GM12878 (cell line): ENCODE measurements around the gene PAM.

Experiments used
- BHLHE40 ChIP-seq, 2 experiments: fragments of 450-650 bp in 1 of 2; IDR thresholded peaks; 2 replicates each; pipeline ENCODE4 v1.6.1; 2011 to 2017; ENCODE audit warnings: low read depth in 2 of 2, borderline replicate concordance in 1 of 2, improper control_type of control experiment in 1 of 2, low read length in 1 of 2, mild to moderate bottlenecking in 1 of 2
- CTCF ChIP-seq, 3 experiments: IDR thresholded peaks in 2 of 3; conservative IDR thresholded peaks in 1 of 3; 2 replicates each; pipeline ENCODE4 v1.5.1; 2011; ENCODE audit warnings: low read depth in 3 of 3, low read length in 3 of 3, mild to moderate bottlenecking in 3 of 3, control low read depth in 2 of 3, moderate library complexity in 2 of 3, inconsistent platforms in 1 of 3, mixed read lengths in 1 of 3; ENCODE audit not compliant: control insufficient read depth in 2 of 3, insufficient read depth in 1 of 3; ENCODE audit errors: extremely low read depth in 1 of 3
- FOXK2 ChIP-seq: fragments of 450-650 bp; IDR thresholded peaks from 2 replicates; pipeline ENCODE4 v1.6.1; 2017; ENCODE audit warnings: mild to moderate bottlenecking, moderate library complexity
- PAX8 ChIP-seq: fragments of 450-650 bp; IDR thresholded peaks from 2 replicates; pipeline ENCODE4 v1.6.1; 2017; ENCODE audit warnings: mild to moderate bottlenecking, moderate library complexity
- POLR2A ChIP-seq: IDR thresholded peaks from 2 replicates; pipeline ENCODE4 v1.6.1; 2011; ENCODE audit warnings: low read depth, mild to moderate bottlenecking, low read length
- TCF3 ChIP-seq: IDR thresholded peaks from 2 replicates; pipeline ENCODE4 v1.6.1; 2012; ENCODE audit warnings: low read depth, mild to moderate bottlenecking, low read length, borderline replicate concordance; ENCODE audit not compliant: insufficient read depth
- ZNF274 ChIP-seq: IDR thresholded peaks from one replicate; pipeline ENCODE4 v1.8.0; 2011; ENCODE audit not compliant: insufficient read length, insufficient read depth
- TF ChIP-seq, protein P1 (sequence below): IDR thresholded peaks from 2 replicates; pipeline ENCODE4 v1.6.1; 2012; ENCODE audit warnings: low read depth, low read length, improper control_type of control experiment

DNA sequence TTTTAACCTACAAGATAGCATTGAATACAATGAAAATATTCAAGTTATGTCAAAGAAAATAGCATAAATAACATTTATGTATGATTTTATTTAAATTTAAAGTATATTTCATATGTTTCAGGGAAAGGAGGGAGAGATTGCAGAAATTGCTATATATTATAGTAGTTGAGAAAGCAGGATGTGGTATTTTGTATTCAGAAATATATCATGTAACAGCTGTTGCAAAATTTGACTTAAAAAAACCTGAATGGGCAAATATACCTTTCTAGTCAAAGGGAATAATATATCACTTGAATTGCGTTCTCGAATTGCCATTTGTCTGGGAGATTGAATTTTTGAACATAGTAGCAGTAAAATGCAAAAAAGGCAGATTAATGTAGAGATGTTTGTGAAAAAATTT lies 80.6 kb downstream of the PAM start:
- no peak for TF ChIP-seq TCF3
- TF ChIP-seq CTCF (IDR thresholded peaks at IDR 0.05 in 2 of 3, conservative IDR thresholded peaks at IDR 0.05 in 1 of 3; ENCODE audit: control insufficient read depth in 2 of 3, extremely low read depth in 1 of 3, insufficient read depth in 1 of 3, low read depth in 3 of 3, low read length in 3 of 3) = no peak
- TF ChIP-seq PAX8 = no peak
- TF ChIP-seq ZNF274 = no peak
- TF ChIP-seq BHLHE40 (IDR thresholded peaks at IDR 0.05; ENCODE audit: borderline replicate concordance in 1 of 2, low read depth in 2 of 2, low read length in 1 of 2) = no peak
- TF ChIP-seq FOXK2 = no peak
- TF ChIP-seq, protein P1, sequence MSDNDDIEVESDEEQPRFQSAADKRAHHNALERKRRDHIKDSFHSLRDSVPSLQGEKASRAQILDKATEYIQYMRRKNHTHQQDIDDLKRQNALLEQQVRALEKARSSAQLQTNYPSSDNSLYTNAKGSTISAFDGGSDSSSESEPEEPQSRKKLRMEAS = no peak
- TF ChIP-seq POLR2A = no peak
